Mesendoderm (in vitro differentiated cells): ENCODE data around the gene STAB2.

Experiments
- DNase-seq: peaks from one replicate; pipeline ENCODE4 v3.0.0; 2013
- H2AK5ac ChIP-seq: 2 replicates; pipeline ENCODE4 v1.6.1; 2013; ENCODE audit warnings: low read length, inconsistent platforms
- H2BK120ac ChIP-seq: 2 replicates; pipeline ENCODE4 v1.6.1; 2013; ENCODE audit warnings: low read depth, mild to moderate bottlenecking, low read length, moderate library complexity, mixed read lengths
- H2BK15ac ChIP-seq: replicated peaks from 2 replicates; pipeline ENCODE4 v1.6.1; 2013; ENCODE audit warnings: low read depth, mild to moderate bottlenecking, moderate library complexity
- H2BK5ac ChIP-seq: 2 replicates; pipeline ENCODE4 v1.6.1; 2013; ENCODE audit warnings: low read length, inconsistent platforms
- H3K18ac ChIP-seq: 2 replicates; pipeline ENCODE4 v1.6.1; 2013; ENCODE audit warnings: mild to moderate bottlenecking, low read length, mixed read lengths
- H3K23ac ChIP-seq: one replicate; pipeline ENCODE4 v1.6.1; 2013; ENCODE audit warnings: low read length
- H3K27ac ChIP-seq: 2 replicates; pipeline ENCODE4 v1.5.1; 2013; ENCODE audit warnings: low read depth, mild to moderate bottlenecking, inconsistent platforms, low read length, moderate library complexity
- H3K27me3 ChIP-seq: 2 replicates; pipeline ENCODE4 v1.6.1; 2013; ENCODE audit warnings: low read length, control low read depth, mild to moderate bottlenecking, inconsistent platforms; ENCODE audit not compliant: insufficient read depth, poor library complexity
- H3K36me3 ChIP-seq: 2 replicates; pipeline ENCODE4 v1.6.1; 2013; ENCODE audit warnings: low read length, inconsistent platforms; ENCODE audit not compliant: control insufficient read depth, insufficient read depth
- H3K4ac ChIP-seq: one replicate; pipeline ENCODE4 v1.6.1; 2013; ENCODE audit warnings: low read depth, mild to moderate bottlenecking, low read length, moderate library complexity
- H3K4me1 ChIP-seq: 2 replicates; pipeline ENCODE4 v1.6.1; 2013; ENCODE audit warnings: low read depth, low read length, inconsistent platforms; ENCODE audit not compliant: control insufficient read depth
- H3K4me2 ChIP-seq: 2 replicates; pipeline ENCODE4 v1.6.1; 2013; ENCODE audit warnings: low read length
- H3K4me3 ChIP-seq: 2 replicates; pipeline ENCODE4 v1.5.1; 2013; ENCODE audit warnings: mild to moderate bottlenecking, low read length
- H3K56ac ChIP-seq: one replicate; pipeline ENCODE4 v1.6.1; 2013; ENCODE audit warnings: low read length
- H3K79me1 ChIP-seq: 2 replicates; pipeline ENCODE4 v1.6.1; 2013; ENCODE audit warnings: low read length, inconsistent platforms
- H3K79me2 ChIP-seq: 2 replicates; pipeline ENCODE4 v1.6.1; 2013; ENCODE audit warnings: mild to moderate bottlenecking, low read length; ENCODE audit not compliant: control insufficient read depth, insufficient read depth
- H3K9ac ChIP-seq: 2 replicates; pipeline ENCODE4 v1.6.1; 2013; ENCODE audit warnings: low read length, inconsistent platforms
- H4K5ac ChIP-seq: one replicate; pipeline ENCODE4 v1.6.1; 2013; ENCODE audit warnings: low read length
- H4K8ac ChIP-seq: one replicate; pipeline ENCODE4 v1.6.1; 2013; ENCODE audit warnings: low read depth, mild to moderate bottlenecking, control low read depth, low read length, moderate library complexity
- WGBS: extraction: QIAGEN DNeasy Blood & Tissue Kit; methylation state at CpG from one replicate; pipeline ENCODE4 v1.1.7; 2013; ENCODE audit warnings: low lambda C conversion rate, missing lambda C conversion rate; ENCODE audit not compliant: insufficient coverage; ENCODE audit errors: extremely low coverage; 5-methylcytosine and 5-hydroxymethylcytosine counted together

Gene STAB2

GRCh38 chr12:103672401-103673119 is 85.5 kb downstream of the STAB2 start:
- no peak overlapping the region for H4K5ac ChIP-seq
- H2BK5ac ChIP-seq: no peak overlapping the region
- H3K9ac ChIP-seq: no peak overlapping the region
- no peaks in the 10 kb centered on the region for H3K36me3 ChIP-seq
- no peak overlapping the region for H3K4me2 ChIP-seq
- no peak overlapping the region for H3K27ac ChIP-seq
- H3K4me1 ChIP-seq: no peaks in the 10 kb centered on the region
- no peak overlapping the region for H2BK15ac ChIP-seq
- H4K8ac ChIP-seq: no peak overlapping the region
- no peaks in the 10 kb centered on the region for H3K79me1 ChIP-seq
- no peak overlapping the region for H3K18ac ChIP-seq
- no peak overlapping the region for H2BK120ac ChIP-seq
- H3K27me3 ChIP-seq: no peaks in the 10 kb centered on the region
- no peak for DNase-seq
- H3K4ac ChIP-seq: no peak overlapping the region
- no CpG with 5 or more reads among the region's 10 CpGs for WGBS
- no peak overlapping the region for H3K23ac ChIP-seq
- H3K56ac ChIP-seq: no peak overlapping the region
- no peaks in the 10 kb centered on the region for H3K79me2 ChIP-seq
- H2AK5ac ChIP-seq: no peak overlapping the region
- H3K4me3 ChIP-seq: no peak overlapping the region

- no peaks in the 10 kb centered on the region for H3K4me1 ChIP-seq
- no peak overlapping the region for H3K4ac ChIP-seq
- no peak overlapping the region for H3K23ac ChIP-seq
- no peak overlapping the region for H3K9ac ChIP-seq
- no peaks in the 10 kb centered on the region for H3K79me2 ChIP-seq
- no peaks in the 10 kb centered on the region for H3K36me3 ChIP-seq
- H3K4me2 ChIP-seq: no peak overlapping the region
- DNase-seq: no peak
- H3K27ac ChIP-seq: no peak overlapping the region
- H3K56ac ChIP-seq: peak overlapping the region; percentile 29
- H3K18ac ChIP-seq: no peak overlapping the region
- H3K27me3 ChIP-seq: no peaks in the 10 kb centered on the region
- H2AK5ac ChIP-seq: no peak overlapping the region
- H2BK120ac ChIP-seq: no peak overlapping the region
- no peaks in the 10 kb centered on the region for H3K79me1 ChIP-seq
- WGBS: no CpG with 5 or more reads among the region's 6 CpGs
- no peak overlapping the region for H4K5ac ChIP-seq
- H4K8ac ChIP-seq: no peak overlapping the region
- peak overlapping the region; percentile 75 for H2BK5ac ChIP-seq
- H2BK15ac ChIP-seq: no peak overlapping the region
- no peak overlapping the region for H3K4me3 ChIP-seq
Observed at GRCh38 chr12:103673487-103673886, 86.4 kb downstream of the STAB2 start.

DNA sequence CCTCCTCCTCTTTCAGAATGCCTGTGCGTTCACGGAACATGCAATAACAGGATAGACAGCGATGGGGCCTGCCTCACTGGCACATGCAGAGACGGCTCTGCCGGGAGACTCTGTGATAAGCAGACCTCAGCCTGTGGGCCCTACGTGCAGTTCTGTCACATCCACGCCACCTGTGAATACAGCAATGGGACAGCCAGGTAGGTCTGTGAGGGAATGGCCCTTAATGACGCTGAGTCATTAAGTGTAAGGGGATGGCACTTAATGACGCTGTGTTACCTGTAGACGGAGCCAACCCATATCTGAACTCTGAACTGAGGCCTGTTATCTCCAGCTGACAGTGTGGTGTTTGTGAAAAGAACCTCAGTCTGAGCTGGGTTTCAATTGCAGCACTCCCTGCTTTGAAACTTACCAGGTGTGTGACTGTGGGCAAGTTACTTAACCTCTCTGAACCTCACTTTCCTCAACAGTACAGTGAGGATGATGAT is 86.9 kb downstream of the STAB2 start:
- Histone ChIP-seq H2BK120ac (no peak overlapping the region), H2AK5ac (no peak overlapping the region), H2BK5ac (peak overlapping the region; percentile 75), H3K18ac (no peak overlapping the region), H4K5ac (no peak overlapping the region), H3K4ac (no peak overlapping the region), H2BK15ac (no peak overlapping the region), H3K27me3 (no peaks in the 10 kb centered on the region), H3K27ac (no peak overlapping the region), H3K23ac (no peak overlapping the region), H3K4me1 (no peaks in the 10 kb centered on the region), H3K79me1 (no peaks in the 10 kb centered on the region), H3K36me3 (no peaks in the 10 kb centered on the region), H3K9ac (no peak overlapping the region), H4K8ac (no peak overlapping the region), H3K79me2 (no peaks in the 10 kb centered on the region), H3K56ac (peak overlapping the region; percentile 29), H3K4me3 (no peak overlapping the region), H3K4me2 (no peak overlapping the region)
- DNase-seq: no peak
- no CpG with 5 or more reads among the region's 10 CpGs for WGBS

DNA sequence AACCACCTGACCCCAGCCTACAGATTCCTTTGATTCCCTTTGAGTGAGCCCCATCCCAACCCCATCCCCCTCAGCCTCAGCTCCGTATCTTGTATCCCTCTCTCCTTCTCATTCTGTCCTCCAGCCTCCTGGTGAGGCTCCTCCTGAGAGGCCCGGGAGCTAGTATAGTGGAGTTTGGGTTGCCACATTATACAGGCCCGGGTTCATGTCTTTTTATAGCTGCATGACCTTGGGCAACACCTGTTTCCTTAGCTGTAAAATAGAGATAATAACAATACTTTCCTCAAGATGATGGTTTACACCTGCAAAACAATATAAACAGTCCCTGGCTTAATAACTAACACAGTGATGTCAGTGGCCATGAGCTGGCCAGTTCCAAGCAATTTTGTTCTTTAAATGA is 89.8 kb downstream of the STAB2 start:
- no peaks in the 10 kb centered on the region for H3K27me3 ChIP-seq
- no peaks in the 10 kb centered on the region for H3K36me3 ChIP-seq
- H3K56ac ChIP-seq: no peak overlapping the region
- no peak overlapping the region for H3K27ac ChIP-seq
- no peak for DNase-seq
- no peak overlapping the region for H3K18ac ChIP-seq
- no peak overlapping the region for H3K4me2 ChIP-seq
- no peak overlapping the region for H3K9ac ChIP-seq
- H2BK120ac ChIP-seq: no peak overlapping the region
- H3K79me2 ChIP-seq: no peaks in the 10 kb centered on the region
- no CpG with 5 or more reads among the region's 3 CpGs for WGBS
- no peak overlapping the region for H2BK15ac ChIP-seq
- H3K23ac ChIP-seq: no peak overlapping the region
- no peak overlapping the region for H3K4ac ChIP-seq
- no peaks in the 10 kb centered on the region for H3K79me1 ChIP-seq
- no peak overlapping the region for H4K5ac ChIP-seq
- no peak overlapping the region for H4K8ac ChIP-seq
- H2AK5ac ChIP-seq: no peak overlapping the region
- no peaks in the 10 kb centered on the region for H3K4me1 ChIP-seq
- no peak overlapping the region for H3K4me3 ChIP-seq
- H2BK5ac ChIP-seq: no peak overlapping the region

DNA sequence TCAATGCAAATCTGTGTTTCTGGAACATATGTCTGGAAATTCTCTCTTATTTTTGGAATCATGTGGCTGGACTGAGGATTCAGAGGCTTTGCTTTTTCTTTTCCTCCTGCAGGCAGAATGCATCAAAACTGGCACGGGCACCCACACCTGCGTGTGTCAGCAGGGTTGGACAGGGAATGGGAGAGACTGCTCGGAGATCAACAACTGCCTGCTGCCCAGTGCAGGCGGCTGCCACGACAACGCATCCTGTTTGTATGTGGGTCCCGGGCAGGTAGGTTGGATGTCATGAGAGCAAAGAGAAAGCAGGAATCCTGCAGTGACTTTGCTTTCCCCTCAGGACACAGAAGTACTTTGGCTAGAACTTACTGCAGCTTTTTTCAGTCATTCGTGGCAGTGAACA is 90.3 kb downstream of the STAB2 start:
- Histone ChIP-seq H3K4me3 (no peak overlapping the region), H3K36me3 (no peaks in the 10 kb centered on the region), H2BK5ac (no peak overlapping the region), H3K4me1 (no peaks in the 10 kb centered on the region), H4K8ac (no peak overlapping the region), H3K79me1 (no peaks in the 10 kb centered on the region), H2BK120ac (no peak overlapping the region), H2AK5ac (no peak overlapping the region), H3K23ac (no peak overlapping the region), H4K5ac (no peak overlapping the region), H3K27me3 (no peaks in the 10 kb centered on the region), H3K27ac (no peak overlapping the region), H3K18ac (no peak overlapping the region), H2BK15ac (no peak overlapping the region), H3K79me2 (no peaks in the 10 kb centered on the region), H3K4me2 (no peak overlapping the region), H3K56ac (no peak overlapping the region), H3K9ac (no peak overlapping the region), H3K4ac (no peak overlapping the region)
- WGBS: no CpG with 5 or more reads among the region's 8 CpGs
- DNase-seq: peak; percentile 41

DNA sequence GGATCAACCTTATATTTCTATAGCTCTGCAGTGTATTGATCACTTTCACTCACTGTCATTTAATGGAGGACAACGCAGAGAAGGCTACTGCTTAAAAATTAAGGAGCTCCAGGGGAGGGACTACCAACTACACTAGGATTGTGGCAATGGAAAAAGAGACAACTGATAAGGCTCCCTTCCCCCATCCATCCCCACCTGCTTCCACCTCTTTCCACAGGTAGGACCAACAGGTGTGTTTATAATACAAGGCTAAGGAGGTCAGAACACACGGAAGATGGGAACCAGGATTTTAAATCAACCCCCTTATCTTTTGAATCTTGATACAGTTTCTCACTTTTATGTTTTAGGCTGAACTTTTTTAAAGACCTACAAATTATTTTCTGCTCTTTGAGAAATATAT is 90.8 kb downstream of the STAB2 start:
- Histone ChIP-seq H2BK15ac (no peak overlapping the region), H3K56ac (no peak overlapping the region), H3K36me3 (no peaks in the 10 kb centered on the region), H3K79me2 (no peaks in the 10 kb centered on the region), H3K27ac (no peak overlapping the region), H3K4ac (no peak overlapping the region), H3K79me1 (no peaks in the 10 kb centered on the region), H2BK5ac (no peak overlapping the region), H2BK120ac (no peak overlapping the region), H2AK5ac (no peak overlapping the region), H3K4me1 (no peaks in the 10 kb centered on the region), H3K23ac (no peak overlapping the region), H4K8ac (no peak overlapping the region), H3K9ac (no peak overlapping the region), H3K4me3 (no peak overlapping the region), H3K18ac (no peak overlapping the region), H3K27me3 (no peaks in the 10 kb centered on the region), H3K4me2 (no peak overlapping the region), H4K5ac (no peak overlapping the region)
- WGBS: no CpG with 5 or more reads among the region's 2 CpGs
- no peak for DNase-seq
